NB4 (cell line): ENCODE data around the gene GRID1.
A peak's percentile ranks its signal among the peaks of the same experiment; 100 is the strongest.

Experiments used
- DNase-seq: peaks from one replicate; pipeline ENCODE4 v3.0.0; 2010; ENCODE audit warnings: low read depth
- H3K4me3 ChIP-seq: one replicate; pipeline ENCODE4 v1.5.1; 2011; ENCODE audit warnings: mild to moderate bottlenecking, low read depth, low read length, moderate library complexity
- MYC ChIP-seq: IDR thresholded peaks from 2 replicates; pipeline ENCODE4 v1.6.1; 2011; ENCODE audit warnings: low read depth, low read length
- POLR2A ChIP-seq: IDR thresholded peaks from 2 replicates; pipeline ENCODE4 v1.6.1; 2011; ENCODE audit warnings: mild to moderate bottlenecking; ENCODE audit not compliant: insufficient read length; ENCODE audit errors: extremely low read depth
- TF ChIP-seq, protein P1 (sequence below): IDR thresholded peaks from 2 replicates; pipeline ENCODE4 v1.6.1; 2011; ENCODE audit warnings: low read depth, low read length
- TF ChIP-seq, protein P2 (sequence below): IDR thresholded peaks from one replicate; pipeline ENCODE4 v1.5.1; 2012; ENCODE audit warnings: low read depth, low read length

The GRID1 gene

DNA sequence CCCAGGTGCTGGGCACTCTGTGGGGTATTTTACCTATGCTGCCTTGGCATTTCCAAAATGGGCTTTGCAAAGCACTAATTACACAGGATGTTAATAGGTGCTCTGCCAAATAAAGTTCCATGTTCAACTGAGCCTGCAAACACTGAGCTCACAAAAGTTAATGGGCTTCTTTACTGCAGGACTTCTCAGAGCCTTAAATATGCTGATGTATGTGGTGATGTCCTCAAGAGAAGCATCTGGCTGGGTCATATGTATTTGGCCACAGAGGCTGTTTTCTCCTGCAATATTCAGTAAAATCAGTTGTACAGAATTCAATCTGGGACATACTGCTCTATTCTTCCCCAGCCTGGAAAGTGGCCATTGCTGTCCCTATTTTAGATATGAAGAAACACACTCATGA lies 31.3 kb downstream of the GRID1 start:
- DNase-seq: no peak
- TF ChIP-seq, protein P1, sequence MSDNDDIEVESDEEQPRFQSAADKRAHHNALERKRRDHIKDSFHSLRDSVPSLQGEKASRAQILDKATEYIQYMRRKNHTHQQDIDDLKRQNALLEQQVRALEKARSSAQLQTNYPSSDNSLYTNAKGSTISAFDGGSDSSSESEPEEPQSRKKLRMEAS: no peak
- TF ChIP-seq POLR2A: no peak
- TF ChIP-seq, protein P2, sequence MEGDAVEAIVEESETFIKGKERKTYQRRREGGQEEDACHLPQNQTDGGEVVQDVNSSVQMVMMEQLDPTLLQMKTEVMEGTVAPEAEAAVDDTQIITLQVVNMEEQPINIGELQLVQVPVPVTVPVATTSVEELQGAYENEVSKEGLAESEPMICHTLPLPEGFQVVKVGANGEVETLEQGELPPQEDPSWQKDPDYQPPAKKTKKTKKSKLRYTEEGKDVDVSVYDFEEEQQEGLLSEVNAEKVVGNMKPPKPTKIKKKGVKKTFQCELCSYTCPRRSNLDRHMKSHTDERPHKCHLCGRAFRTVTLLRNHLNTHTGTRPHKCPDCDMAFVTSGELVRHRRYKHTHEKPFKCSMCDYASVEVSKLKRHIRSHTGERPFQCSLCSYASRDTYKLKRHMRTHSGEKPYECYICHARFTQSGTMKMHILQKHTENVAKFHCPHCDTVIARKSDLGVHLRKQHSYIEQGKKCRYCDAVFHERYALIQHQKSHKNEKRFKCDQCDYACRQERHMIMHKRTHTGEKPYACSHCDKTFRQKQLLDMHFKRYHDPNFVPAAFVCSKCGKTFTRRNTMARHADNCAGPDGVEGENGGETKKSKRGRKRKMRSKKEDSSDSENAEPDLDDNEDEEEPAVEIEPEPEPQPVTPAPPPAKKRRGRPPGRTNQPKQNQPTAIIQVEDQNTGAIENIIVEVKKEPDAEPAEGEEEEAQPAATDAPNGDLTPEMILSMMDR: no peak
- TF ChIP-seq MYC: no peak
- H3K4me3 ChIP-seq: no peak overlapping the region

DNA sequence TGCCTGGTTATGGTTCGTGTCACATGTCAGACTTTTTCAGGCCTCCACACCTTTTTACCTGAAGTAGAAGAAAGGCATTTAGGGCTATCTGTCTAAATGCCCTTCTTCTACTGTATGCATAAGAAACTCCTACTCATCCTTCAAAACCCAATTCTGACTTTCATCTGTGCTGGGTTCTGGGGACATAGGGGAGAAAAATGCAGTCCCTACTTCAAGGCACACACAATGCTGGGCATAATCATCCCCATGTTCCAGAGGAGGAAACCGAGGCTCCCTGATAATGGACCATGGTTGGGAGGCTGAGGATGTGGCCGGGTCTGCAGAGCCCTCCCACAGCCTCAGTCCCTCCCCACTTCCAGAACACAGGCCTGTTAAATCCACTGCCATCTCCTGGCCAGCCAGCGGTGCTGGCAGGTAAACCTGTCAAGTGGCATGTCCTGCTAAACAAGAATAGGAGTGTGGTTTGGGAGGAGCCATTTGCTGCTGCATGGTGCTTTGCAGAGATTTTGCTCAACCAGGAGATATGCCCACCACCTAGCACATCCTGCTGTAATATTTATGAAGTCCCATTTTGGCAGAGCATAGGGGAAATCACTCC lies 32.0 kb downstream of the GRID1 start:
- DNase-seq: no peak
- TF ChIP-seq POLR2A (no peak), MYC (no peak)
- TF ChIP-seq, protein P1: no peak
- TF ChIP-seq, protein P2: no peak
- H3K4me3 ChIP-seq: no peak overlapping the region

DNA sequence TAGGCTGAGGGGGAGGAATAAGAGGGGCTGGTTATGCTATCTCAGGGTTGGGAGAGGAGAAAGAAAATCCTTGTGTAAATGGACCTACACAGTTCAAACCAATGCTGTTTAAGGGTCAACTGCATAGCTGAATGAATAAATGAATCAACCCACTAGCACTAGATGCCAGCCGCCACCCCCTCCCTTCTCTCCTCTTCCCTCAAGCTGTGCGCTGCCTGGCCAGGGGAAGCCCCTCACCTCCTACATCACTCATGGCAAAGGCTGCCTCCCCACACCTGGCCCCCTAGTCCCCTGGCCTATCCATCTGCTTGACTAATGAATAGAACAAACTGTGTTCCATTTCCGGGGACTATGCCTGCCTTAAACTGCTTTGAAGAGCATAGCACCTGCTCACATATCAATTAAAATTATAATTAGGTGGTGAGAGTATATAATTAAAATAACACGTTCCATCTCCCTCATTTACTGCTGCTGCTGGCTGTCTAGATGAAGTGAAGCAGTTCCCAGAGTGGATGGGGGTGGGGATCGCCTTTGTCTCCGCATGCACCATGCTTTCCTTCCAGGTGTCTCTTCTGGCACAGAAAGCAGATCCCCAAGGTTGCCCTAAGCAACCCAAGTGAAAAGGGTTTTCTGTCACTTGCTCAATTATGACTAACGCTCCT lies 32.6 kb downstream of the GRID1 start:
- H3K4me3 ChIP-seq: no peak overlapping the region
- TF ChIP-seq MYC (no peak), POLR2A (no peak)
- TF ChIP-seq, protein P1: no peak
- TF ChIP-seq, protein P2: no peak
- DNase-seq: no peak

DNA sequence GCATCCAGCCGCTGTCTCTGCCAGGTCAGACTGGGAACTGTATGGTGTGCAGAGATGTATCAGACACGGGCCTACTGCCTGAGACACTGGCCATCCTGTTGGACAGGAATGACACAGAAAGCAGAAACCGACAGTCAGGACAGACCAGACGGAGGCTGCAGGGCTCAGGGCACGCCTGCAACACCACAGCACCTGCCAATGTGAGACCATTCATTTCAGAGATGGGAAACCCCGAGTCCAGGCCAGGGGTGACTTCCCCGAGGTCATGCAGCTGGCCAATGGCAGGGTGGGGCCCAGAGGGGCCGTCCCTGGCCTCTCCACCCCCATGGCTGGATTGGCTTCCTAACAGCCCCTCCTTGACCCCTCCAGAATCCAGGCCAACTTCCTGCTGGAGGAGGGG lies 34.7 kb downstream of the GRID1 start:
- no peak for DNase-seq
- H3K4me3 ChIP-seq: no peak overlapping the region
- TF ChIP-seq, protein P2: no peak
- TF ChIP-seq MYC (no peak), POLR2A (no peak)
- TF ChIP-seq, protein P1: no peak

DNA sequence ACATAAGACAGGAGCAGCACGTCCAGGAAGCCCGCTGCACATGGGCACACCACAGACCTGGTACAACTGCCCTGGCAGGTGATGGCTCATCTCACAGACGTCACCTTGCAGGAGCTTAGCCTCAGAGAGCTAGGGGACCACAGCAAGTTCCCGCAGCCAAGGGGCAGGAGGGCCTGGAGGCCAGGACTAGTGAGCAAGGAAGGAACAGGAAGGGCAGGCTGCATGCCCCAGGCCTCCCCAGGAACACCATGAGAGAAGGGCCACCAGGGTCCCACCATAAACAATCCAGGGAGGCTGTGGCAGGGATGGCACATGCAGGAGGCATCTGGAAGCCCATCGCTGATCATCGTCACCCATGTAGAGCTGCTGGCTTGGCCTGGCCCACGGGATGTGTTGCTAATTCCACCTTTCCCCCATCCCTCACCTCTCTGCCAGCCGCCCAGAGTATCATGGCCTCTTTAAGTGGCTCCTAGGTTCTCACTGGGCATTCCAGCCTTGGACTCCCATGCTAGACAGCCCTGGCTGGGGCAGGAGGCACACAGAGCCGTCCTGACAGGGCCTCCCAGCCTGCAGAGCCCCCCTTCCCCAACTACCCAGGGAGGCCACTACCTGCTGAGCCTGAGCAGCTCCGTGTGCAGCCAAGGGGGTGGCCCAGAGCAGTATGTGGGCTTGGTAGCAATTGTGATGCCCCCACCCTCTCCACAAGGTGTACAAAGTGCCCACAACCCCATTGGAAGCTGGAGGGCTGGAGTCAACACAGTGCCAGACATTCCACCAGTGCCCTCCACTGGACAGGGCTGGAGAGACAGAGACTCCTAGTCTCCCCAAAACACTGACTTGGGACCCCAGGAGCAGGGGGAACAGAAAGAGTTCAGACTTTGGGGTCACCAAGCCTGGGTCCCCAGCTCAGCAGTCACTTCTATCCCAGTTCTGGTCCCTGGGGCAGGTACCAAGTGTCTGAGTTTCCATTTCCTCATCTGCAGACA lies 35.5 kb downstream of the GRID1 start:
- no peak for DNase-seq
- H3K4me3 ChIP-seq: no peak overlapping the region
- TF ChIP-seq, protein P2: peak; percentile 30
- no peak for TF ChIP-seq MYC
